Measurements from ENCODE around the gene SETD6. TPM values are rescaled to one million over a fixed set of nuclear protein-coding genes. Genes with fewer than 3 reads are reported as not detected.
A peak's percentile ranks its signal among the peaks of the same experiment; 100 is the strongest.

The SETD6 gene
- total and polyA plus RNA-seq, 2 of the 13 experiments (the other 11 are each of a cell fraction or from before 2014, with no cell fraction given) = 24.0 to 25.7 TPM

DNA sequence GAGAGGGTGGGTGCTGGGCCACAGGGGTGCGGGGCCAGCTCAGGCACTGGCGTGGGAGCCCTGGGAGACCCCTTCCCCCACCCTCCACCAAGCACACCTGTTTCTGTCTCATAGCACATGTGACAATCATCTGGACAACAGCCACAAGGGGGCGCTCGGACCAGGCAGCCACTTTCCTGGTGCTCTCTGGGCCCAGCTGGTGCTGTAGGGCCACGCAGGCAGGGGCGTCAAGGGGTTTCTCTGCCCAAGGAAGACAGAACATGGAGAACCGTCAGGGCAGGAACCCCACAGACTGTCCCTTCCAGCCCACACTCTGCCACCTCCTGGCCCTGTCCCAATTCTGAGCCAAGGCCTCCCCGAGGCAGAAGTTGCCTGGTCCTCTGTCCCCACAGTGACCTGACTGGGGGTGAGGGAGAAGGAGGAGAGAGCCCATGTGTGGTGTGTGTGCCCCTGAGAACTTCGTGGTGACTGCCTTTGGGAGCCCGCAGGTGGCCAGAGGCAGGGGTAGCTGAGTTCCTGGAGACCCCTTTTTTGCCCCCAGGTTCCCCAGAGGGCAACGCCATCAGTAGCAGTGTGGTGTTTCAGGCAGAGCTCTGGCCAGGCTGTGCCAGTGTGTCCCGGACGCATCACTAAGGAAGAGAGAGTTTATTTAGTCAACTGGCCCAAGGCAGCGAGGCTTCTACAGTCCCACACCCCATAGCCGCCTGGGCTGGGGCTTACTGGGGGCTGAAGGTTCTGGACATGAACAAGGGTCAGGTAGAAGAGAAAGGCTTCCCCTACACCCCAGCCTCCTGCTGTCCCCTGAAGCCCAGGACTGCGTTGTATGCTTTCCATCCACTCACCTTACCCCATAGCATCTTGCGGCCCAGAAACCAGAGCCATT is 3.1 kb upstream of the SETD6 start (continued):
- TF ChIP-seq, protein P1, sequence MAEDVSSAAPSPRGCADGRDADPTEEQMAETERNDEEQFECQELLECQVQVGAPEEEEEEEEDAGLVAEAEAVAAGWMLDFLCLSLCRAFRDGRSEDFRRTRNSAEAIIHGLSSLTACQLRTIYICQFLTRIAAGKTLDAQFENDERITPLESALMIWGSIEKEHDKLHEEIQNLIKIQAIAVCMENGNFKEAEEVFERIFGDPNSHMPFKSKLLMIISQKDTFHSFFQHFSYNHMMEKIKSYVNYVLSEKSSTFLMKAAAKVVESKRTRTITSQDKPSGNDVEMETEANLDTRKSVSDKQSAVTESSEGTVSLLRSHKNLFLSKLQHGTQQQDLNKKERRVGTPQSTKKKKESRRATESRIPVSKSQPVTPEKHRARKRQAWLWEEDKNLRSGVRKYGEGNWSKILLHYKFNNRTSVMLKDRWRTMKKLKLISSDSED (CRISPR knock-in tag; IDR thresholded peaks at IDR 0.05) = no peak
- TF ChIP-seq CEBPB (IDR thresholded peaks at IDR 0.05; ENCODE audit: borderline replicate concordance, low read depth, low read length) = no peak
- TF ChIP-seq MIXL1 (CRISPR knock-in tag; IDR thresholded peaks at IDR 0.05) = 0 out of 2 replicates have a peak, but pooled peaks have one; percentile 27
- TF ChIP-seq SMARCC2 (IDR thresholded peaks at IDR 0.05) = no peak
- TF ChIP-seq ZNF414 (CRISPR knock-in tag; IDR thresholded peaks at IDR 0.05) = no peak
- no peak for TF ChIP-seq NCOA5 (CRISPR knock-in tag; IDR thresholded peaks at IDR 0.05)
- no peak for TF ChIP-seq ZNF713 (CRISPR knock-in tag; IDR thresholded peaks at IDR 0.05)
- TF ChIP-seq ZBTB7A (CRISPR knock-in tag; IDR thresholded peaks at IDR 0.05) = no peak
- TF ChIP-seq ZNF788 (CRISPR knock-in tag; IDR thresholded peaks at IDR 0.05; ENCODE audit: borderline replicate concordance) = peak; percentile 65; the same call in 1 of the 2 replicates
- TF ChIP-seq ZNF530 (CRISPR knock-in tag; IDR thresholded peaks at IDR 0.05; ENCODE audit: low read depth) = no peak
- 0 out of 2 replicates have a peak, but pooled peaks have one; percentile 5 for TF ChIP-seq ARNT2 (CRISPR knock-in tag; IDR thresholded peaks at IDR 0.05; ENCODE audit: low read depth)
- no peak for TF ChIP-seq ZNF350 (CRISPR knock-in tag; IDR thresholded peaks at IDR 0.05; ENCODE audit: borderline replicate concordance, low read depth)
- TF ChIP-seq BORCS8-MEF2B (CRISPR knock-in tag; IDR thresholded peaks at IDR 0.05) = 0 out of 2 replicates have a peak, but pooled peaks have one; percentile 52
- TF ChIP-seq ZNF20 (CRISPR knock-in tag; IDR thresholded peaks at IDR 0.05) = no peak
- TF ChIP-seq ZNF567 (CRISPR knock-in tag; IDR thresholded peaks at IDR 0.05; ENCODE audit: borderline replicate concordance) = no peak
- no peak for TF ChIP-seq ZFP62 (CRISPR knock-in tag; IDR thresholded peaks at IDR 0.05)
- no peak for TF ChIP-seq NFIB (CRISPR knock-in tag; IDR thresholded peaks at IDR 0.05; ENCODE audit: borderline replicate concordance)
- TF ChIP-seq ZBTB39 (CRISPR knock-in tag; IDR thresholded peaks at IDR 0.05) = no peak
- TF ChIP-seq MEF2D (CRISPR knock-in tag; IDR thresholded peaks at IDR 0.05) = no peak
- no peak for TF ChIP-seq ZNF784 (CRISPR knock-in tag; IDR thresholded peaks at IDR 0.05; ENCODE audit: borderline replicate concordance)
- 0 out of 2 replicates have a peak, but pooled peaks have one; percentile 31 for TF ChIP-seq RXRA (CRISPR knock-in tag; IDR thresholded peaks at IDR 0.05)
- TF ChIP-seq ZBTB1 (CRISPR knock-in tag; IDR thresholded peaks at IDR 0.05; ENCODE audit: borderline replicate concordance) = no peak
- TF ChIP-seq RBFOX2 (IDR thresholded peaks at IDR 0.05; ENCODE audit: low read depth, low read length) = no peak
- TF ChIP-seq ZNF326 (CRISPR knock-in tag; IDR thresholded peaks at IDR 0.05; ENCODE audit: borderline replicate concordance) = no peak
- TF ChIP-seq RFXANK (CRISPR knock-in tag; IDR thresholded peaks at IDR 0.05) = no peak
- no peak for TF ChIP-seq MIER2 (CRISPR knock-in tag; IDR thresholded peaks at IDR 0.05)
- peak; percentile 72; the same call in 1 of the 2 replicates for TF ChIP-seq KDM2A (CRISPR knock-in tag; IDR thresholded peaks at IDR 0.05; ENCODE audit: borderline replicate concordance, low read depth)

All from HepG2 (cell line).